IPS-20b (cell line): ENCODE data around the gene FYCO1.

Experiments
- H3K27ac ChIP-seq: one replicate; pipeline ENCODE4 v1.5.1; 2013; ENCODE audit warnings: low read length
- H3K27me3 ChIP-seq: 2 replicates; pipeline ENCODE4 v1.6.1; 2013; ENCODE audit warnings: mild to moderate bottlenecking, low read length, inconsistent platforms; ENCODE audit not compliant: insufficient read depth
- H3K36me3 ChIP-seq: 2 replicates; pipeline ENCODE4 v1.6.1; 2013; ENCODE audit warnings: low read depth, mild to moderate bottlenecking, inconsistent platforms, low read length, moderate library complexity; ENCODE audit not compliant: insufficient read depth
- H3K4me1 ChIP-seq: 2 replicates; pipeline ENCODE4 v1.6.1; 2013; ENCODE audit warnings: mild to moderate bottlenecking, control low read depth, inconsistent platforms, low read length, moderate library complexity; ENCODE audit not compliant: insufficient read depth
- H3K4me3 ChIP-seq: 2 replicates; pipeline ENCODE4 v1.5.1; 2013; ENCODE audit warnings: mild to moderate bottlenecking, low read length, inconsistent platforms
- H3K9ac ChIP-seq: 2 replicates; pipeline ENCODE4 v1.6.1; 2013; ENCODE audit warnings: low read depth, mild to moderate bottlenecking, inconsistent platforms, low read length, moderate library complexity
- H3K9me3 ChIP-seq: 2 replicates; pipeline ENCODE4 v1.6.1; 2013; ENCODE audit warnings: mild to moderate bottlenecking, low read depth, low read length, inconsistent platforms; ENCODE audit not compliant: insufficient read depth

The FYCO1 gene

DNA sequence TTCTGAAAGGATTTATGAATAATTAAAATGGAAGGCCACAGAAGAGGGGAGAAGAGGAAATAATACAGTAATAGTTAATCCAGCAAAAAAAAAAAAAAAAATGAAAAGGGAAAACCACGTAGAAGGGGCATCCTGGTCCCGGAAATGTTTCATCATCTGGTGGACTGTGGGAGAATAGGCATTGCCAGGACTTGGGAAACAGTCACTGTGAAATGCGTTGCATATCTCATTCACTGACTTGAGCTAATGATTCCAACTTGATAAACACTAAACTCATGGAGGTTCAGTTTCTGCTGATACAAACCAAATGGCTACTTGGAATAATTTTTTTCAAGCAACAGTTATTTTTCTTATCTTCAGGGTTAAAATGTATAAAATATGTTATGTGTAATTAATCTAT lies 28.5 kb upstream of the FYCO1 start:
- no peaks in the 10 kb centered on the region for H3K4me1 ChIP-seq
- no peak overlapping the region for H3K9ac ChIP-seq
- peaks cover 9% of the 10 kb centered on the region; the same call in 1 of the 2 replicates for H3K9me3 ChIP-seq
- H3K4me3 ChIP-seq: no peak overlapping the region
- H3K36me3 ChIP-seq: no peaks in the 10 kb centered on the region
- no peak overlapping the region for H3K27ac ChIP-seq
- no peaks in the 10 kb centered on the region for H3K27me3 ChIP-seq

DNA sequence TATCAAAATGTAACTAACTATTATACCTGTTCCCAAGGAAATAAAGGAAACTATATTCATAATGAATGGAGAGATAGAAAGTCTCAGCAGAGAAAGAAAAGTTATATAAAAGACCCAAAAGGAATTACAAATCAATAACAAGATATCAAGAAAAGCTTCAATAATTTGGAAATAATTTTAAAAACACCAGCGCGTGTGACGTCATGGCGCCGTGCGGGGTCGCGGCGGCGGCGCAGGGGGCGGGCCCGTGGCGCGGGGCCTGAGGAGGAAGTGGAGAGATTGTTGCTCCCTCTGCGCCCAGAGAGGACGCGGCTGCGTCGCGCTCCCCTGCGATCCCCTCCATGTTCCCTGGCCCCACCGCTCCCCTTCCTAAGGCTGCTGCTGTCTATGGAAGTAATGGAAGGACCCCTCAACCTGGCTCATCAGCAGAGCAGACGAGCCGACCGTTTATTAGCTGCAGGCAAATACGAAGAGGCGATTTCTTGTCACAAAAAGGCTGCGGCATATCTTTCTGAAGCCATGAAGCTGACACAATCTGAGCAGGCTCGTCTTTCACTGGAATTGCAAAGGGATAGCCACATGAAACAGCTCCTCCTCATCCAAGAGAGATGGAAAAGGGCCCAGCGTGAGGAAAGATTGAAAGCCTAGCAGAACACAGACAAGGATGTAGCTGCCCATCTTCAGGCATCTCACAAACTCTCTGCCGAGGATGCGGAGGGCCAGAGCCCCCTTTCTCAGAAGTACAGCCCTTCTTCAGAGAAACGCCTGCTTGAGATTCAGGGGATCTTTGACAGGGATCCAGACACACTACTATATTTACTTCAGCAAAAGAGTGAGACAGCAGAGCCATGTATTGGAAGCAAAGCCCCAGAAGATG lies 27.5 kb upstream of the FYCO1 start:
- no peak overlapping the region for H3K9ac ChIP-seq
- H3K9me3 ChIP-seq: peaks cover 8% of the 10 kb centered on the region; the same call in 1 of the 2 replicates
- H3K4me3 ChIP-seq: no peak overlapping the region
- no peaks in the 10 kb centered on the region for H3K27me3 ChIP-seq
- no peak overlapping the region for H3K27ac ChIP-seq
- H3K4me1 ChIP-seq: no peaks in the 10 kb centered on the region
- H3K36me3 ChIP-seq: no peaks in the 10 kb centered on the region

DNA sequence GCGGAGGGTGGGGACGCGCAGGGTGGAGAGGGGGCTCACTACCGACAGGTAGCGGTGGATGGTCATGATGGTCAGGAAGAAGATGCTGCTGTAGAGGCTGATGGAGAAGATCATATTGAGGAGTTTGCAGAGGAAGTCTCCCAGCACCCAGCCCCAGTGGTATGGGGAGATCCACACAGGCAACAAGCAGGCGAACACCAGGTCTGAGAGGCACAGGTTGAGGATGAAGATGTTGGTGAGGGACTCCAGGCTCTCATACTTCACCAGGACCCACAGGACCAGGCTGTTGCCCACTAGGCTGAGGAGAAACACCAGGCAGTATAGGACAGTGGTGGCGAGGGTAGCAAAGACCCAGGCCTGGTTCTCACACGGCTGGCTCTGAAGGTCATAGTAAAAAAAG lies 25.9 kb upstream of the FYCO1 start:
- H3K9ac ChIP-seq: no peak overlapping the region
- H3K27me3 ChIP-seq: no peaks in the 10 kb centered on the region
- H3K36me3 ChIP-seq: no peaks in the 10 kb centered on the region
- H3K27ac ChIP-seq: no peak overlapping the region
- no peaks in the 10 kb centered on the region for H3K4me1 ChIP-seq
- no peaks in the 10 kb centered on the region; the same call in 1 of the 2 replicates for H3K9me3 ChIP-seq
- H3K4me3 ChIP-seq: no peak overlapping the region

DNA sequence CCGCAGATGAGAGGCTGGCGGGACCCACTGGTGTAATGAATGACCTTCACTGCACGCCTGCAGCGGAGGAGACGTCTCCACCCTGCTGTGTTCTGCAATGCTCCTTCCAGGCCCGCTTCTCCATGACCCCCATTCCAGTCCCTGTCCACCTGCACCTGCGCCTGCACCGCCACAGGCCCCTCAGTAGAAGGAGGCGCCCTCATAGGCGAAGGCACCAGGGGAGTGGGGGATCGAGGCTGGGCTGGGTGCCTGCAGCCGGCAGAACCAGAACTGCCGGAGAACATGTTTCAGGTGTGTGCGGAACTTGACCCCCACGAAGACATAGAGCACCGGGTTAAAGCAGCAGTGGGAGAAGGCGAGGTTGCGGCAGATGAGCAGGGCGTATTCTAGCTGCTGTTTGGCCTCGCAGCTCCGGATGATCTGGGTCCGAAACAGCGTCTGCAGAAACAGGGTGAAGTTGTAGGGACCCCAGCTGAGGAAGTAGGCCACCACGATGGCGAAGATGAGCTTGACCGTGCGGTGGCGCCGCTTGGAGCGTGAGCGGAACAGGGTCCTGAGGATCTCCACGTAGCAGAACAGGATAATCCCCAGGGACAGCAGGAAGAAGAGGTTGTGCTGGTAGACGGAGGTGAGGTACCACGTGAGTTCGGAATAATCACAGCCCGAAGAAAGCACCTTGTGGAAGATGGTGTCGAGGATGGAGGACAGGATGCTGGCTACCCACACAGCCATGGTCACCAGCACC lies 25.3 kb upstream of the FYCO1 start:
- Histone ChIP-seq H3K27ac (no peak overlapping the region), H3K36me3 (no peaks in the 10 kb centered on the region), H3K27me3 (no peaks in the 10 kb centered on the region), H3K4me3 (no peak overlapping the region), H3K4me1 (no peaks in the 10 kb centered on the region), H3K9me3 (no peaks in the 10 kb centered on the region; the same call in 1 of the 2 replicates), H3K9ac (no peak overlapping the region)

DNA sequence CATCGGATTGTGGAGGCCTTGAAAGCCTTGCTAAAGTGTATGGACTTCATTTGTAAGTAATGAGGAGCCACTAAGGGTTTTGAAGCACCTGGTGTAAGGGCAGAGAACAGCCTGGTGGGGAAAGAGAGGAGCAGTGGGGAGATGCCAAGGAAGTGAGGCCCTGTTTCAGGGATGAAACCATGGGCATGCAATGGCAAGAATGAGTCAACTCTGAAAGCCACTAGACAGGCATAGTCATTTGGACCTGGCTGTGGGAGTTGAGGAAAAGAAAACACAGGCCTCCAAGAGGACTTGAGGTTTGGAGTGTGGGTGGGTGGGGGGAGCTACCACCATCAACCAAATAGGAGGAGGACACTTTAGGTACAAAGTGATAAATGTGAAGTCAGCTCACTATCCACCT lies 24.1 kb upstream of the FYCO1 start:
- no peaks in the 10 kb centered on the region; the same call in 1 of the 2 replicates for H3K9me3 ChIP-seq
- H3K36me3 ChIP-seq: no peaks in the 10 kb centered on the region
- H3K4me3 ChIP-seq: no peak overlapping the region
- H3K27me3 ChIP-seq: no peaks in the 10 kb centered on the region
- H3K9ac ChIP-seq: no peak overlapping the region
- no peaks in the 10 kb centered on the region for H3K4me1 ChIP-seq
- no peak overlapping the region for H3K27ac ChIP-seq

DNA sequence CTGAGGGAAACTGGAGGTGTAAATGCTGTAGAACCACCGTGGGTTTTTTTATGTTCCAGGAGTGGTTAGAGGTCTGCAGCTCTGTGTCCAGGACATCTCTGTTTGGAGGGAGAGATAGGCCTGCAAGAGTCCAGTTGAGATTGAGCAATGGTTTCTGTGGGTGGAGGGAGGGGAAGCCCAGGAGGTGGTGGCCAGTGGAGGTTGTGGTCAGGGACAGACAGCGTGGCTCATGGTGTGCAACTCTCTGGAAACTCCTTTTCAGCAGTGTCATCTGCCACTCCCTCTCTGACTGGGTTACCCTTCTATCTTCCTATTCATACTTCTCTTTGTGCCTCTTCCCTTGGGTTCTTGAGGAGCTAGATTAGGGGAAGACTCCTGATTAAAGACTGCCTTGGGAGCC lies 22.1 kb upstream of the FYCO1 start:
- no peaks in the 10 kb centered on the region for H3K36me3 ChIP-seq
- no peak overlapping the region for H3K9ac ChIP-seq
- H3K4me3 ChIP-seq: no peak overlapping the region
- no peaks in the 10 kb centered on the region; the same call in 1 of the 2 replicates for H3K9me3 ChIP-seq
- no peaks in the 10 kb centered on the region for H3K4me1 ChIP-seq
- H3K27me3 ChIP-seq: no peaks in the 10 kb centered on the region
- H3K27ac ChIP-seq: no peak overlapping the region

DNA sequence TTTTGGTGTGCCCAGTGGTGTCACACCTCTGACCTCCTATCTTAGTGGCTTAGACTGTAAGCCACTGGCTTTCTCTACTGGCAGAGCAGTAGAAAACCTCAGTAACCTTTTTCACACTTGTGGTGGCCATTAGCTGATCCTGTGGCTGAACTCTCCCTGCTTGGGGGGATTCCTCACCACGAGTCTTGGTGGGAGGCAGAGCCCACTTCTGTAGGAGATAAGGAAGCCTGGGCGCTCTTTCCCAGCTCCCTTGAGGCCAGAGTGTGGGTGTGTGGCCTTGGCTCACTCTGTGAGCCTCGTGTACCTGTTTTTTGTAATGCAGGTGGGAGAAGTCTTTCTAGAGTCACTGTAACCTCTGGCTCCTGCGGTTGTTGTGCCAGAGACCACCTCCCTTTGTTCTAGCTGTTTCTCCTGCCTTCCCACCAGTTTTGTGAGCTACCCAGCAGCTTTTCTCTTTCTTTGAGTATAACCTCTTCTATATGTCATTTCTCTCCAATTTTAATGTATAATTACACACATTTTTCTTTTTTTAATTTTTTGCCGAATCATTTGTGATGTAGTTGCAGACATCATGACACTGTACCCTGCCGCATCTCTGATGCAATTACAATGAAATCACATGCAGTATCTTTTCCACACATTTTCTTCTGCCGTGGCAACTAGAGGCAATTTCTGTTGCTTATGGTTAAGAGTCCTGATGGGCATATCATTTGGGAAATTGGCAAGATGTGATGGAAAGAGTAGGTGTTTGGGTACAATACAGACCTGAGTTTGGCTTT lies 17.9 kb upstream of the FYCO1 start:
- H3K27ac ChIP-seq: no peak overlapping the region
- H3K9ac ChIP-seq: no peak overlapping the region
- no peaks in the 10 kb centered on the region for H3K36me3 ChIP-seq
- no peaks in the 10 kb centered on the region for H3K9me3 ChIP-seq
- no peak overlapping the region for H3K4me3 ChIP-seq
- H3K4me1 ChIP-seq: no peaks in the 10 kb centered on the region
- H3K27me3 ChIP-seq: no peaks in the 10 kb centered on the region

DNA sequence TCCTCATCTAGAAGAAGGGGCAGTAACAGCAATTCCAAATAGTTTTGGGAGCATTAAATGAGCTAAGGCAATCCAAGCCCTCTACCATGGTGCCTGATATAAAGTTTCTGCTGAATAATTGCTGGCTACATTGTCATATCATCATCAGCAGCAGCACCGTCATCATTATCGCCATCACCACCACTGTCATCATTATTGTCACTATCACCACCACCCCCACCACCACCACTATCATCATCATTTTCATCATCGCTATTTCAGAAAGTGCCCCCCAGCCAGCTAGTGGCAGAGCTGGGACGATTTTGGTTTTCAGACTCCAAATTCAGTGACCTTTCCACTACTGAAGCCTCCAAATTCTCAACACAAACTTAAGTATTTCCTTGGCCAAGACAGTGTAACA lies 16.6 kb upstream of the FYCO1 start:
- H3K9ac ChIP-seq: no peak overlapping the region
- peaks cover 5% of the 10 kb centered on the region; the same call in 1 of the 2 replicates for H3K4me1 ChIP-seq
- H3K9me3 ChIP-seq: no peaks in the 10 kb centered on the region
- no peaks in the 10 kb centered on the region for H3K36me3 ChIP-seq
- H3K4me3 ChIP-seq: no peak overlapping the region
- no peaks in the 10 kb centered on the region for H3K27me3 ChIP-seq
- no peak overlapping the region for H3K27ac ChIP-seq

DNA sequence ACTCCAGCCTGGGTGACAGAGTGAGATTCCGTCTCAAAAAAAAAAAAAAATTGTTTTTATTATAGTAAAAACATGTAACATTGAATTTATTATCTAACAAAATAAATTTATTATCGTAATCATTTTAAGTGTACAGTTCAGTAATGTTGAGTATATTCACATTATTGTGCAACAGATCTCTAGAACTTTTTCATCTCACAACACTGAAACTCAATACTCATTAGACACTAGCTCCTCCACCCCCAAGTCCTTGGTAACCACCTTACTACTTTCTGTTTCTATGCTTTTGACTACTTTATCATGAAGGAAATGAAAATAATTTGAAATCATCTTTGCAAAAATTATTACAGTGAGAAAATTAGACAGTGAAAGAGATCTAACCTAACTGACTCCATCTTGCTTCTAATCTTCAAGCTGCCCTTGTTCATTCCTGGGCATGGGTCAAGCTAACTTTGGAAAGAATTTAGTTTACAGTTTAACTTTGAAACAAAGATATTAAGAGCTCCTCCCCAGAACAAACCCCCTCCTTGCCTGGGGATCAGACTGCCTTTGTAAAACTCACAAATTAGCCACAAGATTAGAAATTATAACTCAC lies 15.0 kb upstream of the FYCO1 start:
- H3K9ac ChIP-seq: no peak overlapping the region
- peaks cover 19% of the 10 kb centered on the region for H3K4me1 ChIP-seq
- H3K36me3 ChIP-seq: no peaks in the 10 kb centered on the region
- no peaks in the 10 kb centered on the region for H3K9me3 ChIP-seq
- H3K27ac ChIP-seq: no peak overlapping the region
- no peaks in the 10 kb centered on the region for H3K27me3 ChIP-seq
- no peak overlapping the region for H3K4me3 ChIP-seq

DNA sequence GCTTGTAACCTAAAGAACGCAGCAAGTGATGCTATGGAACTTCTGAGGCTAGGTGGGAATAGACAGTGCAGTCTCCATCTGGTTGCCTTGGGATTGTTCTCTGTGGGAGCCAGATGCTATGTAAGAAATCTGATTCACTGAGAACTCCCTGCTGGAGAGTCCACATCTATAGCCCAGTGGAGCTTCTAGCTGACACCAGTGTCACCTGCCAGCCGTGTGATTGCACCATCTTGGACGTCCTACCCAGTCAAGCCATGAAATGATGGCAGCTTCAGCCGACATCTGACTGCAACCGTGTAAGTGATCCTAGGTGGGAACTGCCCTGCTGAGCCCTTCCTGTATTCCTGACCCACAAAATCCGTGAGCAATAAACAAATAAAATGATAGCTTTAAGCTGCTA lies 12.4 kb upstream of the FYCO1 start:
- Histone ChIP-seq H3K36me3 (no peaks in the 10 kb centered on the region), H3K27ac (no peak overlapping the region), H3K9me3 (no peaks in the 10 kb centered on the region), H3K4me3 (no peak overlapping the region), H3K9ac (no peak overlapping the region), H3K4me1 (peaks cover 19% of the 10 kb centered on the region), H3K27me3 (no peaks in the 10 kb centered on the region)

DNA sequence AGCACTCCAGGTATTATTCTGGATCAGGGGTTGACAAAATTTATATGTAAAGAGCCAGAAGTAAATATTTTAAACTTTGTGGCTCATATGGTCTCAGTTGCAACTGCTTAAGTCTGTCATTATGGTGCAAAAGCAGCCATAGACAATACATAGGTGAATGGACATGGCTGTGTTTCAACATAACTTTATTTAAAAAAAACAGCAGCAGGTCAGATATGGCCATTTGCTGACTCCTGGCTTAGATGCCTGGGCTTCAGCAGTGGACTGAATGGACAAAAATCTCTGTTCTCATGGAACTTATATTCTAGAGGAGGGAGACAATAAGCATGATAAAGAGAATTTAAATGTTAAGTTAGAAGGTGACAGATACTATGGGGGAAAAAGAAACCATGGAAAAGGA lies 11.7 kb upstream of the FYCO1 start:
- Histone ChIP-seq H3K4me1 (peaks cover 19% of the 10 kb centered on the region), H3K9me3 (no peaks in the 10 kb centered on the region), H3K4me3 (no peak overlapping the region), H3K27me3 (no peaks in the 10 kb centered on the region), H3K9ac (no peak overlapping the region), H3K36me3 (no peaks in the 10 kb centered on the region), H3K27ac (no peak overlapping the region)
